ENCODE measurements around the gene POR. TPM values are rescaled to one million over a fixed set of nuclear protein-coding genes. Genes with fewer than 3 reads are reported as not detected.
A peak's percentile ranks its signal among the peaks of the same experiment; 100 is the strongest.

POR gene
- total and polyA plus RNA-seq, 2 of the 8 experiments (the other 6 are each of a cell fraction or from before 2014, with no cell fraction given): 98.7 to 144 TPM

DNA sequence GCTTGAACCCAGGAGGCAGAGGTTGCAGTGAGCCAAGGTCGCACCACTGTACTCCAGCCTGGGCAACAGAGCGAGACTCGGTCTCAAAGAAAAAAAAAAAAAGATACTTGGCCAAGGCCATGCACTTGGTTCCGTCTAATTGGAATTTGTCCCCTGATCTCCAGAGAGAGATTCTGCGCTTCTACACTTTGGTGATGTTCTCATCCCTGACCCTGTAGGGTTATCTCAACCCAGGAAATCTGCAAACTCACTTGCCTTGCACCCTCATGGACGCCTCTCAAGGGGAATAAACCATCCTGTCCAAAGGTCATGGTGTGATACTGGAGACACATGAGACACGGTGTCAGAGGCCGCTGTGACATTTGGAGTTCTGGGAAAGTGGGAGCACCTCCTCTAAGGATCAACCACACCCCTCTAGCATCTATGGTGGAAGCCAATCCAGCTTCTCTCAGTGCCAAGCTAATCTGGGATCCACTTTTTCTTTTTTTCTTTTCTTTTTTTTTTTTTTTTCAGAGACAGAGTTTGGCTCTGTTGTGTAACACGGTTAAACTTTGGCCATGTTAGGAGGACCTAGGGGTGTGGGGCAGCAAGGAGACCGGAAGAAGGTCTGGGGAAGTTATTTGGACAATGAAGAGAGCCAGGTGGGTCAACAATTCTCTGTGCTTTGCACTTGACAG lies 7.8 kb upstream of the POR start:
- no peaks in the 10 kb centered on the region for H3K9me3 ChIP-seq (ENCODE audit: insufficient read depth in 2 of 2, low read depth in 1 of 2, low read length in 1 of 2)
- H2BK120ac ChIP-seq (replicated peaks; ENCODE audit: low read depth, low read length): no peak overlapping the region
- TF ChIP-seq NRF1 (IDR thresholded peaks at IDR 0.05; ENCODE audit: low read depth, low read length): no peak
- no peak for TF ChIP-seq CEBPB (IDR thresholded peaks at IDR 0.05; ENCODE audit: low read depth, low read length)
- TF ChIP-seq POLR2AphosphoS5 (IDR thresholded peaks at IDR 0.05; ENCODE audit: low read depth, low read length): no peak
- no peak for TF ChIP-seq RBBP5 (IDR thresholded peaks at IDR 0.05; ENCODE audit: borderline replicate concordance, low read depth, low read length)
- no peak for TF ChIP-seq KDM4A (IDR thresholded peaks at IDR 0.05; ENCODE audit: low read depth, low read length, severe bottlenecking)
- no peak overlapping the region for H3K23ac ChIP-seq (ENCODE audit: insufficient read length)
- H3K36me3 ChIP-seq (ENCODE audit: control insufficient read depth in 2 of 4, insufficient read depth in 4 of 4, low read length in 3 of 4): no peaks in the 10 kb centered on the region
- H3K4me3 ChIP-seq (ENCODE audit: extremely low read depth in 1 of 4, insufficient read depth in 2 of 4, low read depth in 3 of 4, low read length in 4 of 4): no peak overlapping the region
- no peak overlapping the region for H4K8ac ChIP-seq (ENCODE audit: extremely low read depth, insufficient read depth, low read length)
- H3K4me2 ChIP-seq (ENCODE audit: insufficient read depth in 1 of 2, low read depth in 2 of 2, low read length in 2 of 2): no peak overlapping the region
- no peak overlapping the region for H3K14ac ChIP-seq (ENCODE audit: insufficient read length)
- no peak overlapping the region for H2AFZ ChIP-seq (ENCODE audit: low read length)
- H4K20me1 ChIP-seq (replicated peaks in 1 of 2; ENCODE audit: control insufficient read depth in 1 of 2, insufficient read depth in 2 of 2, low read length in 2 of 2): no peaks in the 10 kb centered on the region
- FAIRE-seq: no peak
- no peak for DNase-seq (ENCODE audit: low read depth in 1 of 2, low spot score in 2 of 2)
- H3K27ac ChIP-seq (ENCODE audit: low read depth, low read length): no peak overlapping the region
- CTCF ChIA-PET (ENCODE audit: partially characterized antibody): interaction anchor here (1.3 kb wide), 1 partner anchor 35 kb away, joined by 3 read pairs; no protein-coding TSS in a partner anchor
- no peaks in the 10 kb centered on the region for H3K27me3 ChIP-seq (replicated peaks in 1 of 4; ENCODE audit: control insufficient read depth in 3 of 4, extremely low read depth in 1 of 4, insufficient read depth in 3 of 4, low read length in 3 of 4)
- 0 out of 2 replicates have a peak overlapping the region, but pooled peaks have one; percentile 19 for H2BK15ac ChIP-seq (ENCODE audit: low read length)
- no peak overlapping the region for H3K4ac ChIP-seq (replicated peaks; ENCODE audit: insufficient read length, low read depth, low read length)
- H3K4me1 ChIP-seq (replicated peaks in 1 of 4; ENCODE audit: control insufficient read depth in 3 of 4, insufficient read depth in 4 of 4, low read length in 3 of 4): peaks cover 0 to 8% (median 5%) of the 10 kb centered on the region in 4 experiments; a peak in 5 of 7 replicates
- no peak overlapping the region for H4K91ac ChIP-seq (replicated peaks; ENCODE audit: insufficient read length, low read length)
- WGBS, 2 experiments (ENCODE audit: extremely low coverage in 1 of 2, insufficient coverage in 1 of 2, insufficient read length in 1 of 2, insufficient replicate concordance in 2 of 2, low coverage in 1 of 2, low lambda C conversion rate in 2 of 2, missing lambda C conversion rate in 1 of 2): 92% methylated on average over 10 of the region's 10 CpGs; no CpG with 5 or more reads in 1 of the 2 experiments
- POLR2A ChIA-PET (ENCODE audit: partially characterized antibody): interaction anchor here (1.5 to 5.4 kb wide), 3 partner anchors 8 to 18 kb away, joined by 3 to 43 read pairs (median 13); partner anchors contain the start of gene POR
- no peaks in the 10 kb centered on the region for H3K23me2 ChIP-seq (ENCODE audit: low read depth, low read length)
- no peaks in the 10 kb centered on the region for H3K79me2 ChIP-seq (ENCODE audit: control insufficient read depth in 1 of 2, insufficient read depth in 2 of 2, low read length in 2 of 2)
- H2BK20ac ChIP-seq (ENCODE audit: low read length): no peak overlapping the region
- H2BK12ac ChIP-seq (ENCODE audit: low read depth, low read length): no peak overlapping the region
- no peak overlapping the region for H3K9ac ChIP-seq (replicated peaks in 1 of 4; ENCODE audit: extremely low read depth in 1 of 4, low read depth in 3 of 4, low read length in 3 of 4)
- no peak overlapping the region for H2AK5ac ChIP-seq (ENCODE audit: low read depth, low read length)
- no peaks in the 10 kb centered on the region for H3K79me1 ChIP-seq (ENCODE audit: low read depth, low read length)
- H2BK5ac ChIP-seq (ENCODE audit: low read depth, low read length): no peak overlapping the region
- H3K18ac ChIP-seq (ENCODE audit: extremely low read depth, low read length): no peak overlapping the region
- no peak overlapping the region for H3K56ac ChIP-seq (replicated peaks; ENCODE audit: insufficient read length, low read depth, low read length)
- H4K5ac ChIP-seq (ENCODE audit: insufficient read length, low read depth, low read length): no peak overlapping the region
